Activated CD4-positive, alpha-beta T cell treated with anti-CD3 and anti-CD28 coated beads, Interleukin-2, amount 10 ng/mL, durations not matched to agents 7 days and 5 days (primary cell): ENCODE measurements around the gene EFNA4. TPM values are rescaled to one million over a fixed set of nuclear protein-coding genes. Genes with fewer than 3 reads are reported as not detected.

Experiments
- CTCF ChIA-PET: fragments of 350-600 bp; sonication (Branson Sonifier 250); formaldehyde crosslinking; loops from one replicate; lab custom pipeline; 2021; ENCODE audit warnings: antibody characterized with exemption; lab: Charles Lee
- POLR2A ChIA-PET: fragments of 350-600 bp; sonication (Branson Sonifier 250); formaldehyde crosslinking; loops from one replicate; lab custom pipeline; 2021; ENCODE audit warnings: antibody characterized with exemption; lab: Charles Lee
- DNase-seq: peaks from one replicate; pipeline ENCODE4 v3.0.0-alpha.2; 2020
- H3K27ac Mint-ChIP-seq: one replicate; pipeline ENCODE4 v1.8.0; 2021; ENCODE audit warnings: mild to moderate bottlenecking, moderate library complexity, mixed read lengths
- H3K27me3 Mint-ChIP-seq: one replicate; pipeline ENCODE4 v1.8.0; 2021; ENCODE audit warnings: mixed read lengths
- H3K36me3 Mint-ChIP-seq: one replicate; pipeline ENCODE4 v1.8.0; 2021; ENCODE audit warnings: low read depth, mixed read lengths
- H3K4me1 Mint-ChIP-seq: one replicate; pipeline ENCODE4 v1.8.0; 2021; ENCODE audit warnings: mixed read lengths
- H3K4me3 Mint-ChIP-seq: one replicate; pipeline ENCODE4 v1.8.0; 2021; ENCODE audit warnings: mild to moderate bottlenecking, moderate library complexity, mixed read lengths
- H3K9me3 Mint-ChIP-seq: one replicate; pipeline ENCODE4 v1.8.0; 2021; ENCODE audit warnings: mixed read lengths
- total RNA-seq, 2 experiments: library from RNA; stranded (reverse); gene quantifications; one replicate each; pipeline ENCODE4 v1.2.3, GENCODE V29; 2021

The EFNA4 gene
- total RNA-seq, 2 experiments from 2014 or later = 8.2 to 8.3 TPM

DNA sequence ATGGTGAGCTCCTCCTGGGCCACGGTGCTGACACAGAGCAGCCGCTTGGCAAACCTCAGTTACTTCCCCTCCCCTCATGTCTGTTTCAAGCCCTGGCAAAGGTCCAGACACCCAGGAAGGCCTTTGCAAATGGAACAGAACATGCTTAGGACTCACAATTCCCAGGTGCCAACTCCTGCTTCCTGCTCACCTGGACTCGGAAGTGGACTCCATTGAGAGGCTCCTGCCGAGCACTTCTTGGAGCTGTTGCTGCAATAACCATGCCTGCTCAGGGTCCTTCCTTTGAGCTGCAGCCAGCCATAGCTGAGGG lies 40.7 kb upstream of the EFNA4 start:
- Mint-ChIP-seq H3K36me3 (peaks cover 17% of the 10 kb centered on the region), H3K4me3 (no peak overlapping the region), H3K27me3 (no peaks in the 10 kb centered on the region), H3K9me3 (no peaks in the 10 kb centered on the region), H3K4me1 (peaks cover 23% of the 10 kb centered on the region), H3K27ac (no peak overlapping the region)
- ChIA-PET POLR2A (interaction anchor here (1.4 kb wide), 1 partner anchor 24 kb away, joined by 3 read pairs; no protein-coding TSS in a partner anchor), CTCF (interaction anchor here (1.4 to 17.4 kb wide), 4 partner anchors 11 to 32 kb away, joined by 5 to 222 read pairs (median 95); partner anchors contain the start of genes DCST1, DCST2, LENEP and ZBTB7B)
- DNase-seq = no peak

DNA sequence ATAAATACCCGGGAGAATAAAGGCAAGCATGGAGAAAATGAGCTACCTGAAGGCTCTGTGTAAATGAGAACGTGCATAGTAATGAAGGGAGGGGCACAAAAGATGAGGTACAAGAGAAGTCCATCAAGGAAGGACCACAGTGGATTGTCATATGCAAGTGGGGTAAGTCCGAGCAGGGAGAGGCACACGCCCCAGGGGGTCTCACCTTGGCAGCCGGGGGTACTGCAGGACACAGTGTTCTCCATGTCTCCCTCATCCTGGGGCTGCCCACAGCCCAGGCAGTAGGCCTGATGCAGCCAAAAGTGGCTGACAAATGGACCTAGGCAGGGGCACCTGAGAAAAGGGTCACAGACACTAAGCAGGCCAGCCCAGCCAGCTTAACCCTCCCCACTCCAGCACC lies 39.9 kb upstream of the EFNA4 start:
- CTCF ChIA-PET = interaction anchor here (0.6 to 16.5 kb wide), 4 partner anchors 11 to 31 kb away, joined by 3 to 222 read pairs (median 6); partner anchors contain the start of genes DCST1 and DCST2
- Mint-ChIP-seq H3K27me3 (no peaks in the 10 kb centered on the region), H3K27ac (peak overlapping the region; percentile 21), H3K4me3 (no peak overlapping the region), H3K9me3 (no peaks in the 10 kb centered on the region), H3K36me3 (peaks cover 13% of the 10 kb centered on the region), H3K4me1 (peaks cover 19% of the 10 kb centered on the region)
- DNase-seq = no peak
- POLR2A ChIA-PET = interaction anchor here (1.4 kb wide), 1 partner anchor 24 kb away, joined by 3 read pairs; no protein-coding TSS in a partner anchor

DNA sequence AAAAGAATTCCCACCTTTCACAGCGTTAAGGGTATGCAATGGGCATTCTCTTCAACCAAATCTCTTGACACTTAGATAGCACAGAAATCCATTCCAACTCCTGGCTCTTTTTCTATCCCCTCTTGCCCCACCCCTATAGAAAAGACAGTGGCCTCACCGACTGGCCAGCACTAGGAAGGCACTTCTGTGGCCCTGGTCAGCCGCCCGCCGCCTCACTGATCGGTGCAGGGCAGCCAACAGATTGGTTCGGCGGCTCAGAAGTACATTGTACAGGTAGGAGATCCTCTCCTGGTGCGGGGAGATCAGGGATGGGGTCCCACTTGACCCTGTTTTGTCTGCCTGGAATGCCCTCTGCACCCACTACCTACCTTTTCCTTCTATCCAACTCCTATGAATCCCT lies 39.2 kb upstream of the EFNA4 start:
- Mint-ChIP-seq H3K27ac (peak overlapping the region; percentile 9), H3K27me3 (peaks cover 3% of the 10 kb centered on the region), H3K36me3 (peaks cover 7% of the 10 kb centered on the region), H3K4me1 (peaks cover 14% of the 10 kb centered on the region), H3K4me3 (no peak overlapping the region), H3K9me3 (no peaks in the 10 kb centered on the region)
- CTCF ChIA-PET = interaction anchor here (16.5 kb wide), 1 partner anchor 14 kb away, joined by 222 read pairs; the partner anchor contains the start of genes DCST1 and DCST2
- POLR2A ChIA-PET = no interaction called here
- DNase-seq = no peak

DNA sequence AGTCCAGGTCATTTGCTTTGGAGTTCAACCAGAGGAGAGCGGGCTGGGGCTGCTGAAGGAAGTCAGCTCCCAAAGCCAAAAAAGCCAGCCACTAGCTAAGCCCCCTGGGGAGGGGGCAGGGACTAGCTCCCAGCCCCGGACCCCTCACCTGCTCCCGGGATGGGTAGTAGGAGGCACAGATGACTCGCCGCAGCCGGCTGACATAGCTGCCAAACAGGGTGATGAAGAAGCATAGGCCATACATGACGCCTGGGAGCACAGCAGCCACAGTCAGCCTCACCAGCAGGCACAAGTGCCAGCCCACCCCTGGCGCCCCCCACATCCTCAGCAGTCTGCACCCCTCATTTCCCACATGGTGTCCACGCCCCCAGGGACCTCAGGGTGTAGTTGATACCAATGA lies 37.4 kb upstream of the EFNA4 start:
- Mint-ChIP-seq H3K27ac (no peak overlapping the region), H3K27me3 (peaks cover 3% of the 10 kb centered on the region), H3K36me3 (no peaks in the 10 kb centered on the region), H3K9me3 (no peaks in the 10 kb centered on the region), H3K4me1 (peaks cover 6% of the 10 kb centered on the region), H3K4me3 (no peak overlapping the region)
- DNase-seq = no peak
- ChIA-PET POLR2A (interaction anchor here (0.6 kb wide), 1 partner anchor 310 kb away, joined by 3 read pairs; no protein-coding TSS in a partner anchor), CTCF (interaction anchor here (1.1 to 16.5 kb wide), 2 partner anchors 8 to 12 kb away, joined by 4 to 222 read pairs; partner anchors contain the start of genes DCST1 and DCST2)

DNA sequence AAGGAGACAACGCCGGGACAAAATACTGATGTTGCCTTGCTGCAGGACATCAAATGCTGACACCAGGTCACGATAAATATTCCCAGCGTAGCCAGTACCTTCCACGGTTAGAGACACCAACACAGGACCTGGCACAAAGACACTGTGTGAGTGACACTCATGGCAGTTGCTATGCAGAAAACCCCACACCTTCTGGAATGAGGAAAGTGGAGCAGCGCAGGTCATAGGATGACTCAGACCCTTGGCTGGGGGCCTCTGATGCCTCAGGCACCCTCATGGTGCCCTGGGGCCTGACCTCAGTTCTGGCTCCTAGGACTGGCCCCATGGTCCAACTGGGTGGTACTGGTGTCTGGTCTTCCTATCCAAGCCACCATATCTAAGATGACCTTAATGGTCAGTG lies 37.0 kb upstream of the EFNA4 start:
- Mint-ChIP-seq H3K27me3 (peaks cover 3% of the 10 kb centered on the region), H3K4me1 (peaks cover 6% of the 10 kb centered on the region), H3K27ac (no peak overlapping the region), H3K4me3 (no peak overlapping the region), H3K9me3 (no peaks in the 10 kb centered on the region), H3K36me3 (no peaks in the 10 kb centered on the region)
- POLR2A ChIA-PET = no interaction called here
- CTCF ChIA-PET = interaction anchor here (1.1 kb wide), 1 partner anchor 9 kb away, joined by 4 read pairs; no protein-coding TSS in a partner anchor
- DNase-seq = no peak

DNA sequence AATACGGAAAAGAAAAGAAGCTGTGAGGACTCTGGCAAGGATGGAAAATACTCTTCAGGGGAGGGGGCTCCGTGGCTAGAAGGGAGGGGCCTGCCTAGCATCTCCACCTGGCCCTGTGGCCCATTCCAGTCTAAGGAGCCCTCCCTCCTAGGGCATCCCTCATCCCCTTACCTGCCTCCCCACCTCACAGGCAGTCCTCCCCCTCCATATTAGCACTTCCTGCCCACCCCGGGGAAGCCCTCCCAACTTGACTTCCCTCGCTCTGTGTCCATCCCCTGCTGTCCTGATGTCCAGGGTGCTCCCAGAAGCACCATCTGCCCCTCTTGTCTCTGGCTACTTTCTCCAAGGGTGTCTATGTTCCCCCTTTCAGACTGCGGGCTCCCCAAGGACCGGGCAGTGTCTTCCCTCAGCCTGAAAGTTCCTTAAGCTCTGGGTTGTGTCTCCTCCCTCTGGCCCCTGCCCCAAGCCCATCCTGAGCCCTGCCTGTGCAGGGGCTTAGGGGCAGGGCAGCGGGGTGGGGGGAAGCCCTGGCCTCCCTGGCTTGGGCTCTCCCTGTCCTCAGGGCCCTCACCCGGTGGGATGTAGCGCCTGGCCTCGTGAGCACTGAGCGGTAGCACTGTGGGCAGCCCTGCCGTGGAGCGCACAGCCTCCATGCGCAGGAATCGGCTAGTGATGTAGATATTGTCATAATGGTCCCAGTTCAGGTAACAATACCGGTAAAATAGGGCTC lies 33.9 kb upstream of the EFNA4 start:
- POLR2A ChIA-PET = no interaction called here
- peaks cover 3% of the 10 kb centered on the region for H3K27me3 Mint-ChIP-seq
- no peak overlapping the region for H3K4me3 Mint-ChIP-seq
- H3K9me3 Mint-ChIP-seq = no peaks in the 10 kb centered on the region
- no peaks in the 10 kb centered on the region for H3K36me3 Mint-ChIP-seq
- CTCF ChIA-PET = interaction anchor here (0.7 to 21.0 kb wide), 2 partner anchors 12 to 15 kb away, joined by 3 to 222 read pairs; no protein-coding TSS in a partner anchor
- no peak overlapping the region for H3K27ac Mint-ChIP-seq
- H3K4me1 Mint-ChIP-seq = no peaks in the 10 kb centered on the region
- DNase-seq = no peak

DNA sequence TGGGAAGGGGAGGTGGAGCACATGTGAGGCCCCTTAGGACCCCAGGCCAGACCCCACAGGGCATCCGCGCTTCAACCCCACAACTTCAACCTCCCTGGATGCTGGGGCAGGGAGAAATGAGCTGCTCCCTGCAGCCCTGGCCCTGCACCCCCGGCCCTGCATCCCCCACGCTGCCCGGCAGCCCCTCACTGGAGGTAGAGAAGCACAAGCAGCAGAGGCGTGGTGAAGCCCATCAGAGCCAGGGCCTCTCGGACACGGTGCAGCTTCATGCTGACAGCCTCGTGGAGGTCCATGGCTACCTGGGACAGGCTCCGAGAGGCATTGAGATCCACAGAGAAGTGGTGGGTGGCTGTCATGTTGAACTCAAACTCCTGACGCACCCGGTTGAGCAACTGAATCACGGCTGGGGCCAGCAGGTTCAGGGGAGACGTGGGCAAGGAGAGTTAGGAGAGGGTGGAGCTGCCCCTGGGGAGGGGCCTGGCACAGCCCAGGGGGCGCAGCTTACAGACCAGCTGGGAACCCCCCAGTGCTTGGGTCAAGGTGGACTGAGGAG lies 33.2 kb upstream of the EFNA4 start:
- no peaks in the 10 kb centered on the region for H3K4me1 Mint-ChIP-seq
- no peaks in the 10 kb centered on the region for H3K36me3 Mint-ChIP-seq
- H3K9me3 Mint-ChIP-seq = no peaks in the 10 kb centered on the region
- no peak for DNase-seq
- ChIA-PET CTCF (interaction anchor here (5.8 to 21.0 kb wide), 2 partner anchors 12 to 13 kb away, joined by 36 to 222 read pairs; no protein-coding TSS in a partner anchor), POLR2A (no interaction called here)
- no peak overlapping the region for H3K27ac Mint-ChIP-seq
- no peak overlapping the region for H3K4me3 Mint-ChIP-seq
- peaks cover 3% of the 10 kb centered on the region for H3K27me3 Mint-ChIP-seq

DNA sequence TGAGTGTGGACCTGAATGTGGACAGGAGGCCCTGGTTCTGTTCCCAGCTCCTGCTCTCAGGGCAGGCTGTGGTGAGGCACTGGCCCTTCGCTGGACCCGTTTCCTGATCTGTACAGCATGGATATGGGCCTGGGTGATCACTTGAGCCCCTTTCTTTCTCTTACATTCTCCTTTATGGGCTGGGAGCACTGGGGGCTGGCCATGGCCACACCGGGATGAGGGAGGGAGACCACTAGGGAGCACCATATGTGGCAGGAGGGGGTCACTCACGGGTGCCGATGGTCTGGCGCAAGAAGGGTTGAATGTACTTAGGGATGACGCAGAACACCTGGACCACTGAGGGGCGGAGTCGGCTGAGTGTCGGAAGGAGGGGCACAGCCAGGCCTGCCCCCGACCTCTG lies 32.6 kb upstream of the EFNA4 start:
- DNase-seq = no peak
- CTCF ChIA-PET = interaction anchor here (5.8 to 21.0 kb wide), 2 partner anchors 13 kb away, joined by 36 to 222 read pairs; no protein-coding TSS in a partner anchor
- POLR2A ChIA-PET = no interaction called here
- Mint-ChIP-seq H3K27me3 (peaks cover 3% of the 10 kb centered on the region), H3K4me1 (no peaks in the 10 kb centered on the region), H3K27ac (no peak overlapping the region), H3K36me3 (no peaks in the 10 kb centered on the region), H3K4me3 (no peak overlapping the region), H3K9me3 (no peaks in the 10 kb centered on the region)

DNA sequence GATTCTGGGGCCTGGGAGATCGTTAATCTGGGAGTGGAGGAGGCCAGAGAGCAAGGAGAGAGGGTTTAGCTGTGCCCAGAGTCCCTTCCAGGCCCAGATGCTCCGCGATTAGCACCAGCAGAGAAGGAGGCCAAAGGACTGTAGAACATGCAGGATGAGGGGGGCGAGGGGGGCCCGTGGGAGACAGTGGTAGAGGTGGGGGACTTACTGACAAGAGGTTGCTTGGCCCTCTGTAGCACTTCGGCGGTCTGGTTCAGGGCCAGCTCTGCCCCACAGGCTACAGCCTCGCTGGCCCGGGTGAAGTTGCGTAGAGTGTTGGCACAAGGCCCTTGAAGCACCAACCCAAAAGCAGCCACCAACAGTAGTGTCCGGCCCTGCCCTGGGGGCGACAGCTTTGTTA lies 30.7 kb upstream of the EFNA4 start:
- ChIA-PET POLR2A (no interaction called here), CTCF (interaction anchor here (0.6 to 21.0 kb wide), 7 partner anchors 11 to 140 kb away, joined by 3 to 222 read pairs (median 3); partner anchors contain the start of gene KRTCAP2)
- Mint-ChIP-seq H3K36me3 (no peaks in the 10 kb centered on the region), H3K4me3 (no peak overlapping the region), H3K27ac (no peak overlapping the region), H3K27me3 (peaks cover 7% of the 10 kb centered on the region), H3K4me1 (no peaks in the 10 kb centered on the region), H3K9me3 (no peaks in the 10 kb centered on the region)
- DNase-seq = no peak

DNA sequence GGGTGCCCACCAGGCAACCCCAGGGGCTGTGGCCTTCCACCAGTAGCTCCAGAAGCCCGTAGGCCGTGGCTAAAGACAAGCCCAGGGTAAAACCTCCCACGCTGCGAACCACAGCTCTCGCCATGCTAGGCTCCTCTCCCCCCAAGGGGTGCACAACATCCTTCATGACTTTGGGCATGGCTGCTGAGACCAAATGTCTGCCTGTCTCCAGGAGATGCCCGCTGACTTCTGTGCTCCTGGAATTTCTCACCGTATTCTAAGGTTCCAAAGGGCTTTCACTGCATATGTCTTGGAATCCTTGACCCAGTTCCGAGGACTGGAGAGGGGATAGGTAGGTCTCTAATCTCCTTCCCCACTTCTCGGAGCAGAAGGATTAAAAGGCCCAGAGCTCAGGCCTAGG lies 30.0 kb upstream of the EFNA4 start, which contains the start of the genes DCST1 and DCST2:
TSS of gene DCST1 (plus strand) at position 301 of the 400 bp plus-strand sequence. CDS start 213 bp downstream, outside the sequence.
TSS of gene DCST2 (minus strand) at position 258 of the 400 bp plus-strand sequence. CDS start at position 178, 80 bp downstream.
- CTCF ChIA-PET = interaction anchor here (0.9 to 21.0 kb wide), 4 partner anchors 10 to 139 kb away, joined by 3 to 222 read pairs (median 20); partner anchors contain the start of gene KRTCAP2
- no peaks in the 10 kb centered on the region for H3K4me1 Mint-ChIP-seq
- no peaks in the 10 kb centered on the region for H3K9me3 Mint-ChIP-seq
- H3K27ac Mint-ChIP-seq = no peak within 1 kb of the TSS
- no peaks in the 10 kb centered on the region for H3K36me3 Mint-ChIP-seq
- no peak for DNase-seq
- no peak within 1 kb of the TSS for H3K4me3 Mint-ChIP-seq
- POLR2A ChIA-PET = no interaction called here
- H3K27me3 Mint-ChIP-seq = peaks cover 11% of the 10 kb centered on the region

DNA sequence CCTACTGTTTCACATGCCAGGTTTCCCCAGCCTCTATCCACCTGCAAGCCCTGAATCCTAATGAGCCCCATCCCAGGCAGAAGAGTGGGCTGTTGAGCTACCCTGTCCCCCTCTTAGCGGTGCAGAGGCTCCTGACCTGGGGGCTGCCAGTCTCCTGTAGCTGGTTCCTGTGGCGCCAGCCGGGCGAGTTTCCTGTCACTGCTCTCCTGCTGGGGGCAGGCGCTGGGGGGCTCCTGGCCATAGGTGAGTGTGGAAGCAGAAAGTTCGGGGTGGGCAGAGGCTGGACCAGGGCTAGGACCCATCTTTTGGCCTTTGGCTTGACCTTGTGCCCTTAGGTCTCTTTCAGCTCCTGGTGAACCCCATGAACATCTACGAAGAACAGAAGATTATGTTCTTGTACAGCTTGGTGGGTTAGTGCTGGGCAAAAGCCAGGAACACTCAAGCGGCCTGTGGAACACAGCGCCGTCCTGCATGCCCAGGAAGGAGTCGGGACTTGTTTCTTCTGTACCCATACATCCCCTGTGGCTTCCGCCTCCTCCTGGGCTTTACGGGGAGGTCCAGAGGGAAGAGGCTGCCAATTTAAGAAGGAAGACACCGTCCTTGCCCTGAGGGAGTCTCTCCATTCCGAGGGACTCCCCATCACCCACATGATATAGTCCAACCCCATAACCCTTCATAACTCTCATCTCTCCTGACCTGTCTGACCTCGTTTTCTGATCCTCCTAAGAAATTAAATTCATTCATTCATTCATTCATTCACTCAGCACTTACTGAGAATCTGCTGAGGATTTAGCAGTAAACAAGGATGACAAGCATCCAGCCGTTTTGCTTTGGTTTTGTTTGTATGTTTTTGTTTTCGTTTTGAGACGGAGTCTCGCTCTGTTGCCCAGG lies 29.0 kb upstream of the EFNA4 start:
- Mint-ChIP-seq H3K9me3 (no peaks in the 10 kb centered on the region), H3K4me3 (no peak overlapping the region), H3K4me1 (peaks cover 6% of the 10 kb centered on the region)

DNA sequence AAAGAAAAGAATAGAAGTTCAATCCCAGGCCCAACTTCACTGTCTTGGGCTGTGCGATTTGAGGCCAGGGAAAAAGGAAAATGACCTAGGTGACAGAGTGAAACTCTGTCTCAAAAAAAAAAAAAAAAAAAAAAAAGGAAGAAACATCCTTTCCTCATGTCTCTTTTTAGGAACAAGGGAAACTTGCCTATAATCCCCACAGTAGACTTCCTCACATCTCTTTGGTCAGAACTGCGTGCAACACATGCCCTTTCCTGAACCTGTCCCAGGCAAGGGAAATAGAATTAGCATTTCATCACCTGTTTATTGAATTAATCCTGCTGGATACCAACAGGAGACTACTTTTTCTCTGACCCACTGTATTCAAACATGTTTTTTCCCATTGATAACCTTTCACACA lies 27.6 kb upstream of the EFNA4 start:
- Mint-ChIP-seq H3K9me3 (no peaks in the 10 kb centered on the region), H3K36me3 (no peaks in the 10 kb centered on the region), H3K27ac (no peak overlapping the region), H3K27me3 (peaks cover 10% of the 10 kb centered on the region), H3K4me3 (no peak overlapping the region), H3K4me1 (peaks cover 6% of the 10 kb centered on the region)
- DNase-seq = no peak
- CTCF ChIA-PET = interaction anchor here (1.3 to 21.0 kb wide), 4 partner anchors 8 to 18 kb away, joined by 3 to 222 read pairs (median 20); no protein-coding TSS in a partner anchor
- POLR2A ChIA-PET = no interaction called here

More for the DNA sequence above, 29.0 kb upstream of the EFNA4 start:
- DNase-seq = no peak
- ChIA-PET CTCF (interaction anchor here (0.6 to 21.0 kb wide), 3 partner anchors 9 to 441 kb away, joined by 4 to 222 read pairs (median 36); no protein-coding TSS in a partner anchor), POLR2A (interaction anchor here (0.6 kb wide), 1 partner anchor 1073 kb away, joined by 3 read pairs; no protein-coding TSS in a partner anchor)
- peaks cover 10% of the 10 kb centered on the region for H3K27me3 Mint-ChIP-seq
- H3K36me3 Mint-ChIP-seq = no peaks in the 10 kb centered on the region
- no peak overlapping the region for H3K27ac Mint-ChIP-seq
